Measurements from ENCODE around the gene GRK3. TPM values are rescaled to one million over a fixed set of nuclear protein-coding genes. Genes with fewer than 3 reads are reported as not detected.
"Not testable (repeated sequence)": the region's sequence is repeated elsewhere in the genome, so short reads cannot be mapped to it uniquely, and the experiment has no call there.

Gene GRK3
- total RNA-seq, 6 experiments from 2014 or later: 1.1 to 4.9 (median 3.6) TPM

- no peak for DNase-seq
- no peak for ATAC-seq
- Histone ChIP-seq H3K36me3 (no peaks in the 10 kb centered on the region), H3K27me3 (no peaks in the 10 kb centered on the region), H3K4me3 (no peak overlapping the region), H3K4me1 (no peaks in the 10 kb centered on the region), H3K9me3 (no peaks in the 10 kb centered on the region), H3K27ac (no peak overlapping the region)
- TF ChIP-seq CTCF (IDR thresholded peaks at IDR 0.05) (no peak), POLR2A (IDR thresholded peaks at IDR 0.05) (no peak)
- 83% methylated on average over 5 of the region's 6 CpGs for WGBS (ENCODE audit: insufficient coverage, low coverage, low lambda C conversion rate, missing lambda C conversion rate)
- intact Hi-C loops (cut with DNase I): no loop called here
Observed at GRCh38 chr22:25602916-25603315, 38.4 kb downstream of the GRK3 start.

GRCh38 chr22:25605146-25605545 is 40.7 kb downstream of the GRK3 start:
- H3K9me3 ChIP-seq; H3K4me3 ChIP-seq; H3K4me1 ChIP-seq; DNase-seq; H3K27ac ChIP-seq; H3K27me3 ChIP-seq; intact Hi-C loops (cut with DNase I); ATAC-seq; H3K36me3 ChIP-seq: not testable (repeated sequence)
- 89% methylated on average over 3 of the region's 3 CpGs for WGBS (ENCODE audit: insufficient coverage, low coverage, low lambda C conversion rate, missing lambda C conversion rate)

GRCh38 chr22:25605565-25605964 is 41.1 kb downstream of the GRK3 start:
- H3K4me1 ChIP-seq; H3K4me3 ChIP-seq; DNase-seq; H3K27ac ChIP-seq; H3K27me3 ChIP-seq; ATAC-seq; intact Hi-C loops (cut with DNase I); H3K9me3 ChIP-seq; H3K36me3 ChIP-seq: not testable (repeated sequence)
- 63% methylated on average over 3 of the region's 5 CpGs for WGBS (ENCODE audit: insufficient coverage, low coverage, low lambda C conversion rate, missing lambda C conversion rate)

- 80% methylated on average over 1 of the region's 1 CpG for WGBS (ENCODE audit: insufficient coverage, low coverage, low lambda C conversion rate, missing lambda C conversion rate)
- H3K4me3 ChIP-seq; intact Hi-C loops (cut with DNase I); DNase-seq; H3K9me3 ChIP-seq; H3K27me3 ChIP-seq; H3K4me1 ChIP-seq; ATAC-seq; H3K36me3 ChIP-seq; H3K27ac ChIP-seq: not testable (repeated sequence)
Observed at GRCh38 chr22:25611284-25611683, 46.8 kb downstream of the GRK3 start.

GRCh38 chr22:25613131-25613530 is 48.7 kb downstream of the GRK3 start:
- H3K4me3 ChIP-seq; H3K9me3 ChIP-seq; H3K4me1 ChIP-seq; intact Hi-C loops (cut with DNase I); DNase-seq; H3K27me3 ChIP-seq; ATAC-seq; H3K27ac ChIP-seq; H3K36me3 ChIP-seq: not testable (repeated sequence)
- WGBS (ENCODE audit: insufficient coverage, low coverage, low lambda C conversion rate, missing lambda C conversion rate): no CpG with 5 or more reads among the region's 3 CpGs

- H3K4me3 ChIP-seq; ATAC-seq; H3K9me3 ChIP-seq; intact Hi-C loops (cut with DNase I); H3K4me1 ChIP-seq; DNase-seq; H3K27ac ChIP-seq; H3K36me3 ChIP-seq; H3K27me3 ChIP-seq: not testable (repeated sequence)
- 100% methylated on average over 3 of the region's 4 CpGs for WGBS (ENCODE audit: insufficient coverage, low coverage, low lambda C conversion rate, missing lambda C conversion rate)
Observed at GRCh38 chr22:25613558-25613957, 49.1 kb downstream of the GRK3 start.

GRCh38 chr22:25614791-25615190 is 50.3 kb downstream of the GRK3 start:
- H3K9me3 ChIP-seq; DNase-seq; ATAC-seq; H3K4me1 ChIP-seq; H3K27ac ChIP-seq; H3K27me3 ChIP-seq; H3K36me3 ChIP-seq; intact Hi-C loops (cut with DNase I); H3K4me3 ChIP-seq: not testable (repeated sequence)
- 62% methylated on average over 3 of the region's 3 CpGs for WGBS (ENCODE audit: insufficient coverage, low coverage, low lambda C conversion rate, missing lambda C conversion rate)

GRCh38 chr22:25621986-25622385 is 57.5 kb downstream of the GRK3 start:
- WGBS (ENCODE audit: insufficient coverage, low coverage, low lambda C conversion rate, missing lambda C conversion rate): 76% methylated on average over 2 of the region's 7 CpGs

More at GRCh38 chr22:25621986-25622385, 57.5 kb downstream of the GRK3 start:
- intact Hi-C loops (cut with DNase I): no loop called here
- H3K4me1 ChIP-seq: no peaks in the 10 kb centered on the region
- no peak overlapping the region for H3K4me3 ChIP-seq
- H3K36me3 ChIP-seq: no peaks in the 10 kb centered on the region
- H3K27me3 ChIP-seq: no peaks in the 10 kb centered on the region
- H3K27ac ChIP-seq: no peak overlapping the region
- TF ChIP-seq POLR2A (IDR thresholded peaks at IDR 0.05): no peak
- no peak for TF ChIP-seq CTCF (IDR thresholded peaks at IDR 0.05)
- H3K9me3 ChIP-seq: no peaks in the 10 kb centered on the region
- DNase-seq (no peak), ATAC-seq (no peak)
